Aorta (tissue), 4 donors: ENCODE results near the gene TMEM9B. TPM values are rescaled to one million over a fixed set of nuclear protein-coding genes. Genes with fewer than 3 reads are reported as not detected.

ENCODE experiments used
- polyA plus RNA-seq, 2 donors: library from polyadenylated mRNA; stranded (reverse); fragments of 200-250 nt; gene quantifications; one replicate each; pipeline ENCODE4 v1.2.3, GENCODE V29; 2013
- total RNA-seq, 2 donors: library from RNA; stranded (reverse); fragmentation: NEBNext Ultra II Directional; extraction: Animal tissue kit (Norgen Biotek cat#: 25700); gene quantifications; one replicate each; pipeline ENCODE4 v1.2.1, GENCODE V29; 2021
- donor health status: healthy with polysubstance abuse.
- donor health status: Bipolar disorder and iron deficiency.
- donor health status: DM: no; HTN: no; CAD: no.
- donor health status: DM: yes; HTN: yes; CAD: no.

Gene TMEM9B
- total and polyA plus RNA-seq, 4 donors = 20.8 to 28.7 (median 24.8) TPM

Other genes starting within 250 kb of the TMEM9B start
- 10 to 100 TPM; 15.6 to 25.3 TPM for gene AKIP1, start 53.3 kb downstream of the TMEM9B start, total RNA-seq
- gene AKIP1, start 53.3 kb downstream of the TMEM9B start, polyA plus RNA-seq = 10 to 100 TPM; 36.1 to 52.2 TPM
- not detected for gene C11orf16, start 31.5 kb downstream of the TMEM9B start, total RNA-seq
- gene C11orf16, start 31.5 kb downstream of the TMEM9B start, polyA plus RNA-seq = not detected
- gene ASCL3, start 21.4 kb downstream of the TMEM9B start, total RNA-seq = not detected
- not detected for gene ASCL3, start 21.4 kb downstream of the TMEM9B start, polyA plus RNA-seq
- gene NRIP3, start 39.6 kb upstream of the TMEM9B start, total RNA-seq = 1 to 10 TPM; 1.9 to 2.6 TPM
- 1 to 10 TPM in 1 of 2 donors, under 1 TPM in 1; 0.63 to 1.3 TPM for gene NRIP3, start 39.6 kb upstream of the TMEM9B start, polyA plus RNA-seq
- gene SCUBE2, start 127.2 kb upstream of the TMEM9B start, total RNA-seq = 1 to 10 TPM; 2.8 to 6.0 TPM
- 1 to 10 TPM; 2.4 to 4.8 TPM for gene SCUBE2, start 127.2 kb upstream of the TMEM9B start, polyA plus RNA-seq